ENCODE results near the gene DUSP16. TPM values are rescaled to one million over a fixed set of nuclear protein-coding genes. Genes with fewer than 3 reads are reported as not detected.
A peak's percentile ranks its signal among the peaks of the same experiment; 100 is the strongest.

The DUSP16 gene, protein sequence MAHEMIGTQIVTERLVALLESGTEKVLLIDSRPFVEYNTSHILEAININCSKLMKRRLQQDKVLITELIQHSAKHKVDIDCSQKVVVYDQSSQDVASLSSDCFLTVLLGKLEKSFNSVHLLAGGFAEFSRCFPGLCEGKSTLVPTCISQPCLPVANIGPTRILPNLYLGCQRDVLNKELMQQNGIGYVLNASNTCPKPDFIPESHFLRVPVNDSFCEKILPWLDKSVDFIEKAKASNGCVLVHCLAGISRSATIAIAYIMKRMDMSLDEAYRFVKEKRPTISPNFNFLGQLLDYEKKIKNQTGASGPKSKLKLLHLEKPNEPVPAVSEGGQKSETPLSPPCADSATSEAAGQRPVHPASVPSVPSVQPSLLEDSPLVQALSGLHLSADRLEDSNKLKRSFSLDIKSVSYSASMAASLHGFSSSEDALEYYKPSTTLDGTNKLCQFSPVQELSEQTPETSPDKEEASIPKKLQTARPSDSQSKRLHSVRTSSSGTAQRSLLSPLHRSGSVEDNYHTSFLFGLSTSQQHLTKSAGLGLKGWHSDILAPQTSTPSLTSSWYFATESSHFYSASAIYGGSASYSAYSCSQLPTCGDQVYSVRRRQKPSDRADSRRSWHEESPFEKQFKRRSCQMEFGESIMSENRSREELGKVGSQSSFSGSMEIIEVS
- total RNA-seq (ENCODE audit: low replicate concordance) = 24.0 and 26.1 TPM in 2 replicates

DNA sequence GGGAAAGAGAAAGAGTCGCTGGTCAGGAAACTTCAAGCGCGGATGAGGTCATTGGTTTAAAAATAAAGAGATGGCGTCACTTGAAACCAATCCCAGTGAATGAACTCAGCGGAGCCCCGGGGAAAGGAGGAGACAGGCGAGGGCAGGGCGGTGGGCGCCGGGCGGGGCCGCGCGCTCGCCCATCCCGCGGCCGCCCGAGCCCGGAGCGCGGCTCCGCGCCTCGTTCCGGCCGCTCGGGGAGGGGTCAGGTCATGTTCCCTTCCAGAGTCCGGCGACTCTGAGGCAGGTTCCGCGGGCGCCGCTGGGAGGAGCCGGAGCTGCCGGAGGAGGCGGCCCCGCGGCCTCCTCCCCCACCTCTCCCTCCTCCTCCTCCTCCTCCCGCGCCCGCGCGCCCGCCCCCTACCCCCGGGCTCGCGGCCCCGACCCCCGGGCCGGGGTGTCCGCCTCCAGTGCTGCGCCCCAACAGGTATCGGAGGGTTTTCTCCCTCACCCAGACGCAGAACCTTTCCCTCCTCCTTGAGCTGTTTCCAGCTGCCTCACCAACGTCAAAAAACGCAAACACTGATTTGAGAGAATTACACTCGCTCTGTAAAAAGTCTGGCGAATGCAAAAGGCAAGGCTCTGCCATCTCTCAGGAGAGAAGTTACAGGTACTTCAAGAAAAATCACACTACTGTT, at the start of gene DUSP16:
DUSP16 (minus strand) TSS at position 279 of the 677 bp plus-strand sequence. CDS start 41,765 bp downstream, outside the sequence.
- Histone ChIP-seq H4K20me1 (ENCODE audit: low read depth) (peaks cover 9% of the 10 kb centered on the region), H3K79me2 (ENCODE audit: low read depth) (peaks cover 37% of the 10 kb centered on the region), H3K27me3 (no peaks in the 10 kb centered on the region), H3K4me2 (peak within 1 kb of the TSS; percentile 87), H3F3A (ENCODE audit: low read depth) (peaks cover 35% of the 10 kb centered on the region), H3K27ac (peak within 1 kb of the TSS; percentile 99), H3K4me1 (peaks cover 28% of the 10 kb centered on the region), H3K9ac (peak within 1 kb of the TSS; percentile 94), H3K4me3 (peak within 1 kb of the TSS; percentile 85), H3K9me3 (ENCODE audit: low read depth) (no peaks in the 10 kb centered on the region), H3K36me3 (no peaks in the 10 kb centered on the region), H2AFZ (replicated peaks) (peak within 1 kb of the TSS; percentile 87)
- Mint-ChIP-seq H3K36me3 (peaks cover 5% of the 10 kb centered on the region), H3K4me1 (peaks cover 20% of the 10 kb centered on the region), H3K27ac (peak within 1 kb of the TSS; percentile 96), H3K4me3 (peak within 1 kb of the TSS; percentile 90), H3K9me3 (peaks cover 21% of the 10 kb centered on the region), H3K27me3 (ENCODE audit: insufficient read depth, low read depth) (peaks cover 2% of the 10 kb centered on the region)
- peak; percentile 98 for DNase-seq (ENCODE audit: low spot score)
- TF ChIP-seq, protein P1, sequence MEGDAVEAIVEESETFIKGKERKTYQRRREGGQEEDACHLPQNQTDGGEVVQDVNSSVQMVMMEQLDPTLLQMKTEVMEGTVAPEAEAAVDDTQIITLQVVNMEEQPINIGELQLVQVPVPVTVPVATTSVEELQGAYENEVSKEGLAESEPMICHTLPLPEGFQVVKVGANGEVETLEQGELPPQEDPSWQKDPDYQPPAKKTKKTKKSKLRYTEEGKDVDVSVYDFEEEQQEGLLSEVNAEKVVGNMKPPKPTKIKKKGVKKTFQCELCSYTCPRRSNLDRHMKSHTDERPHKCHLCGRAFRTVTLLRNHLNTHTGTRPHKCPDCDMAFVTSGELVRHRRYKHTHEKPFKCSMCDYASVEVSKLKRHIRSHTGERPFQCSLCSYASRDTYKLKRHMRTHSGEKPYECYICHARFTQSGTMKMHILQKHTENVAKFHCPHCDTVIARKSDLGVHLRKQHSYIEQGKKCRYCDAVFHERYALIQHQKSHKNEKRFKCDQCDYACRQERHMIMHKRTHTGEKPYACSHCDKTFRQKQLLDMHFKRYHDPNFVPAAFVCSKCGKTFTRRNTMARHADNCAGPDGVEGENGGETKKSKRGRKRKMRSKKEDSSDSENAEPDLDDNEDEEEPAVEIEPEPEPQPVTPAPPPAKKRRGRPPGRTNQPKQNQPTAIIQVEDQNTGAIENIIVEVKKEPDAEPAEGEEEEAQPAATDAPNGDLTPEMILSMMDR (IDR thresholded peaks at IDR 0.05) = peak; percentile 27
- TF ChIP-seq EZH2phosphoT487 (IDR thresholded peaks at IDR 0.05) (no peak), EZH2 (IDR thresholded peaks at IDR 0.05) (no peak)

DNA sequence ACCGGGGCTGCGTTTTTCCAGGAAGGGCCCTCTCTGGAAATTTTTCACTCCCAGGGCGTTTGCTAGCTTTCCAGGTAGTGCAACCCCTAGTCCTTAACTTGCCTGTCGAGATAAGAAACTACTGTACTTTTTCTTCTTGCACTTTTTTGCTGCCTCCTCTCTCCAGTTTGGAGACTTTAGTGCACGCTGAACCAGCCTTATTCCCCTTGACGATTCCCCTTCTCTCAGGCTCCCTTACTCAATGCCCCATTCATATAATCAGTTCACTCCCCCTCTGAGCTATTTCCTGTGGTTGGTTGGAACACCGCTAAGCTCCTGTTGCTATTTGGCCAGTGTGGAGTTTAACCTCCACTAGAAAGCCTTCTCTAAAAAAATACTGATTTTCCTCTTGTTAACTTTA, 49.7 kb upstream of the DUSP16 start:
- H2AFZ ChIP-seq (replicated peaks) = peak overlapping the region; percentile 81
- H3K27me3 Mint-ChIP-seq (ENCODE audit: insufficient read depth, low read depth) = peaks cover 3% of the 10 kb centered on the region

More for the DNA sequence above, 49.7 kb upstream of the DUSP16 start:
- Histone ChIP-seq H4K20me1 (ENCODE audit: low read depth) (no peaks in the 10 kb centered on the region), H3K9ac (peak overlapping the region; percentile 34), H3K79me2 (ENCODE audit: low read depth) (peaks cover 34% of the 10 kb centered on the region), H3K4me1 (peaks cover 25% of the 10 kb centered on the region), H3K27ac (peak overlapping the region; percentile 84), H3K4me2 (peak overlapping the region; percentile 90), H3K27me3 (no peaks in the 10 kb centered on the region), H3F3A (ENCODE audit: low read depth) (peaks cover 32% of the 10 kb centered on the region), H3K9me3 (ENCODE audit: low read depth) (no peaks in the 10 kb centered on the region), H3K36me3 (no peaks in the 10 kb centered on the region), H3K4me3 (peak overlapping the region; percentile 60)
- Mint-ChIP-seq H3K4me1 (peaks cover 28% of the 10 kb centered on the region), H3K36me3 (peaks cover 2% of the 10 kb centered on the region), H3K4me3 (peak overlapping the region; percentile 87), H3K9me3 (no peaks in the 10 kb centered on the region), H3K27ac (peak overlapping the region; percentile 96)
- DNase-seq (ENCODE audit: low spot score) = peak; percentile 42
- TF ChIP-seq EZH2 (IDR thresholded peaks at IDR 0.05) (no peak), EZH2phosphoT487 (IDR thresholded peaks at IDR 0.05) (no peak)
- TF ChIP-seq, protein P1 (IDR thresholded peaks at IDR 0.05) = no peak

Measured in neural progenitor cell (in vitro differentiated cells).